ENCODE results near the gene STXBP5.
"Not testable (repeated sequence)": the region's sequence is repeated elsewhere in the genome, so short reads cannot be mapped to it uniquely, and the experiment has no call there.

STXBP5 gene

GRCh38 chr6:147310521-147310920, 106.3 kb downstream of the STXBP5 start:
- DNase-seq: no peak

GRCh38 chr6:147311218-147311617, 107.0 kb downstream of the STXBP5 start:
- DNase-seq: no peak

- no peak for DNase-seq
Observed at GRCh38 chr6:147321260-147321659, 117.0 kb downstream of the STXBP5 start.

- DNase-seq: peak; percentile 4
Observed at GRCh38 chr6:147322299-147323162, 118.3 kb downstream of the STXBP5 start.

GRCh38 chr6:147325557-147325956, 121.3 kb downstream of the STXBP5 start:
- DNase-seq: no peak

- no peak for DNase-seq
Observed at GRCh38 chr6:147331401-147331800, 127.2 kb downstream of the STXBP5 start.

GRCh38 chr6:147337921-147338320, 133.7 kb downstream of the STXBP5 start:
- no peak for DNase-seq

GRCh38 chr6:147341486-147341885, 137.3 kb downstream of the STXBP5 start:
- DNase-seq: no peak

GRCh38 chr6:147345902-147346301, 141.7 kb downstream of the STXBP5 start:
- DNase-seq: no peak

GRCh38 chr6:147347179-147347881, 143.1 kb downstream of the STXBP5 start:
- DNase-seq: no peak

GRCh38 chr6:147347882-147348575, 143.8 kb downstream of the STXBP5 start:
- DNase-seq: no peak

GRCh38 chr6:147361311-147361981, 157.2 kb downstream of the STXBP5 start:
- DNase-seq: no peak

GRCh38 chr6:147366290-147366689, 162.1 kb downstream of the STXBP5 start:
- DNase-seq: no peak

GRCh38 chr6:147371325-147371724, 167.1 kb downstream of the STXBP5 start:
- DNase-seq: no peak

- DNase-seq: no peak
Observed at GRCh38 chr6:147372806-147373205, 168.6 kb downstream of the STXBP5 start.

GRCh38 chr6:147378819-147379218, 174.6 kb downstream of the STXBP5 start:
- no peak for DNase-seq

- DNase-seq: not testable (repeated sequence)
Observed at GRCh38 chr6:147380841-147381240, 176.6 kb downstream of the STXBP5 start.

- DNase-seq: no peak
Observed at GRCh38 chr6:147381712-147382111, 177.5 kb downstream of the STXBP5 start.

GRCh38 chr6:147382945-147383554, 178.8 kb downstream of the STXBP5 start:
- DNase-seq: no peak

- no peak for DNase-seq
Observed at GRCh38 chr6:147384029-147384428, 179.8 kb downstream of the STXBP5 start.

GRCh38 chr6:147384737-147385710, 180.8 kb downstream of the STXBP5 start:
- no peak for DNase-seq
